ENCODE data around the gene MED15. TPM values are rescaled to one million over a fixed set of nuclear protein-coding genes. Genes with fewer than 3 reads are reported as not detected.

The MED15 gene
- total RNA-seq, 1 donor from 2014 or later: 111 TPM

DNA sequence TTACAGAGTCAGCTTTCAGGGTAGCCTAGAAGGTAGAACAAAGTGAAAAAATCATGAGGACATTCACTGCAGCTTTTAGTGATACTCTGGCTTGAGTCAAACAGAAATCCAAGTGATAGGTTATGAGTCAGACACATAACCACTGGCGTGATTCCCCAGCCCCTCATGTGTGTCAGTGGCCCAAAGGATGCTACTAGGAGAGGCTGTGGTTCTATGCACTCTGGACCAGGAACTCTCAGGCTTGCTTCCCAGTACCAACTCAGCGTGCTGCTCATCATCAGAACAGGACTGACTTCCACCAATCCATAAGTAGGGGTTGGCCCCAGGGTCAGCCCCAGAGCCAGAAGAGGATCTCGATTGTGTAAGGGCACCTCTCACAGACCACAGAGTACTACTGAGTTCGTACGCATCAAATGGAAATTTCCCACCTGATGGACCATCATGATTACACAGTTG is 116.8 kb downstream of the MED15 start:
- no peaks in the 10 kb centered on the region for H3K9me3 Mint-ChIP-seq (ENCODE audit: low read depth)
- H3K27me3 Mint-ChIP-seq (ENCODE audit: low read depth): peaks cover 16% of the 10 kb centered on the region
- TF ChIP-seq, protein P1, sequence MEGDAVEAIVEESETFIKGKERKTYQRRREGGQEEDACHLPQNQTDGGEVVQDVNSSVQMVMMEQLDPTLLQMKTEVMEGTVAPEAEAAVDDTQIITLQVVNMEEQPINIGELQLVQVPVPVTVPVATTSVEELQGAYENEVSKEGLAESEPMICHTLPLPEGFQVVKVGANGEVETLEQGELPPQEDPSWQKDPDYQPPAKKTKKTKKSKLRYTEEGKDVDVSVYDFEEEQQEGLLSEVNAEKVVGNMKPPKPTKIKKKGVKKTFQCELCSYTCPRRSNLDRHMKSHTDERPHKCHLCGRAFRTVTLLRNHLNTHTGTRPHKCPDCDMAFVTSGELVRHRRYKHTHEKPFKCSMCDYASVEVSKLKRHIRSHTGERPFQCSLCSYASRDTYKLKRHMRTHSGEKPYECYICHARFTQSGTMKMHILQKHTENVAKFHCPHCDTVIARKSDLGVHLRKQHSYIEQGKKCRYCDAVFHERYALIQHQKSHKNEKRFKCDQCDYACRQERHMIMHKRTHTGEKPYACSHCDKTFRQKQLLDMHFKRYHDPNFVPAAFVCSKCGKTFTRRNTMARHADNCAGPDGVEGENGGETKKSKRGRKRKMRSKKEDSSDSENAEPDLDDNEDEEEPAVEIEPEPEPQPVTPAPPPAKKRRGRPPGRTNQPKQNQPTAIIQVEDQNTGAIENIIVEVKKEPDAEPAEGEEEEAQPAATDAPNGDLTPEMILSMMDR (IDR thresholded peaks at IDR 0.05): no peak
- H3K4me1 Mint-ChIP-seq (ENCODE audit: low read depth): no peaks in the 10 kb centered on the region
- no peaks in the 10 kb centered on the region for H3K36me3 Mint-ChIP-seq (ENCODE audit: low read depth)
- no peak overlapping the region for H3K4me3 Mint-ChIP-seq (ENCODE audit: unreplicated experiment)
- no peak for DNase-seq (ENCODE audit: low spot score)
- H3K27ac Mint-ChIP-seq (ENCODE audit: unreplicated experiment): no peak overlapping the region

DNA sequence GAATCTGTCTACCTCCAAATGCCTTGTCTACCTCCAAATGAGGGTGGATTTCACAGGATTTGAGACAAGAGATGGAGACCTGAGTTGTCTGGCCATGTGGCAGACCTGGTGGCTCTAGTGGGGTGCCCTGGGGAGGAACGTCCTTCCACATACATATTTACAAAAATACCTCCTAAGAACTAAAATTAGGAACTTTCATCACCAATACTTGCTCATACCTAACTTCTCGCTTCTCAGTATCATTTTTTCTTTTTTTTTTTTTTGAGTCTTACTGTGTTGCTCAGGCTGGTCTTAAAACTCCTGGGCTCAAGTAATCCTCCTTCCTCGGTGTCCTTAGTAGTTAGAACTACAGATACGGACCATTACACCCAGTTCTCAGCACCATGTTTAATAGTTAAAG is 117.9 kb downstream of the MED15 start:
- Mint-ChIP-seq H3K36me3 (ENCODE audit: low read depth) (no peaks in the 10 kb centered on the region), H3K27me3 (ENCODE audit: low read depth) (peaks cover 18% of the 10 kb centered on the region), H3K9me3 (ENCODE audit: low read depth) (no peaks in the 10 kb centered on the region), H3K27ac (ENCODE audit: unreplicated experiment) (no peak overlapping the region), H3K4me1 (ENCODE audit: low read depth) (no peaks in the 10 kb centered on the region), H3K4me3 (ENCODE audit: unreplicated experiment) (no peak overlapping the region)
- TF ChIP-seq, protein P1 (IDR thresholded peaks at IDR 0.05): no peak
- no peak for DNase-seq (ENCODE audit: low spot score)

DNA sequence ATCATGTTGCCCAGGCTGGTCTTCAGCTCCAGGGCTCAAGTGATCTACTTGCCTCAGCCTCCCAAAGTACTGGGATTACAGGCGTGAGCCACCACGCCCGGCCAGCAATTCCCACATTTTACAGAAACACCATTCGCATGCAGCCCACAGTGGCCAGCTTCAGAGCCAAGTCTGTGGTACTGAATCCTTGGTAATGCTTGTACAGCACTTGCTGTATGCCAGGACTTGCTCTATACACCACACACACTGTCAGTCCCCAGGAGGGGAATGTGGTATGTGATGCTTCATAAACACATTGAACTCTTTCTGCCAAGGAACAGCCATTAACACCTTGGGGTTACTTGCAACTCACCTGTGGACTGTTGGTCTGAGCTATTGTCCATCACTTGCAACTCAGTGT is 119.4 kb downstream of the MED15 start:
- no peak overlapping the region for H3K4me3 Mint-ChIP-seq (ENCODE audit: unreplicated experiment)
- H3K36me3 Mint-ChIP-seq (ENCODE audit: low read depth): no peaks in the 10 kb centered on the region

DNA sequence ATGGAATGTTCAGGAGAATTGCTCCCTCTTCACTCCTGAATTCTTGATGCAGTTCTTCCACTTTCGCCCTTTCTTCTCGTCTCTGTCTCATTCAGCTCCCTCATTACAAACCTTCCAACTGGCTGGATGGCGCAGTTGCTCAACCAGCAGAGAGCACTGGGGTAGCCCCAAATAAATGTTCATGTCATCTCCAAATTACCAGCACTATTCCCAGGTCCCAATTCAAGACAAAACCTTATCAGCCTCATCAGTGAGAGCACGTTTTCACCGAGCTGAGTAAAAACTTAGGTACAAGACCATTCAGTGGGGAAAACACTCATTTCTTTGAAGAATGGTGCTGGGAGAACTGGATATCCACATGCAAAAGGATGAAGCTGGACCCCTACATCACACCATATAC is 120.0 kb downstream of the MED15 start:
- Mint-ChIP-seq H3K36me3 (ENCODE audit: low read depth) (no peaks in the 10 kb centered on the region), H3K9me3 (ENCODE audit: low read depth) (no peaks in the 10 kb centered on the region), H3K27me3 (ENCODE audit: low read depth) (peaks cover 18% of the 10 kb centered on the region), H3K4me1 (ENCODE audit: low read depth) (no peaks in the 10 kb centered on the region), H3K4me3 (ENCODE audit: unreplicated experiment) (no peak overlapping the region), H3K27ac (ENCODE audit: unreplicated experiment) (no peak overlapping the region)
- no peak for DNase-seq (ENCODE audit: low spot score)
- TF ChIP-seq, protein P1 (IDR thresholded peaks at IDR 0.05): no peak

More for the DNA sequence above, 119.4 kb downstream of the MED15 start:
- H3K9me3 Mint-ChIP-seq (ENCODE audit: low read depth): no peaks in the 10 kb centered on the region
- TF ChIP-seq, protein P1 (IDR thresholded peaks at IDR 0.05): no peak
- H3K27ac Mint-ChIP-seq (ENCODE audit: unreplicated experiment): no peak overlapping the region
- peaks cover 18% of the 10 kb centered on the region for H3K27me3 Mint-ChIP-seq (ENCODE audit: low read depth)
- no peaks in the 10 kb centered on the region for H3K4me1 Mint-ChIP-seq (ENCODE audit: low read depth)
- DNase-seq (ENCODE audit: low spot score): no peak

DNA sequence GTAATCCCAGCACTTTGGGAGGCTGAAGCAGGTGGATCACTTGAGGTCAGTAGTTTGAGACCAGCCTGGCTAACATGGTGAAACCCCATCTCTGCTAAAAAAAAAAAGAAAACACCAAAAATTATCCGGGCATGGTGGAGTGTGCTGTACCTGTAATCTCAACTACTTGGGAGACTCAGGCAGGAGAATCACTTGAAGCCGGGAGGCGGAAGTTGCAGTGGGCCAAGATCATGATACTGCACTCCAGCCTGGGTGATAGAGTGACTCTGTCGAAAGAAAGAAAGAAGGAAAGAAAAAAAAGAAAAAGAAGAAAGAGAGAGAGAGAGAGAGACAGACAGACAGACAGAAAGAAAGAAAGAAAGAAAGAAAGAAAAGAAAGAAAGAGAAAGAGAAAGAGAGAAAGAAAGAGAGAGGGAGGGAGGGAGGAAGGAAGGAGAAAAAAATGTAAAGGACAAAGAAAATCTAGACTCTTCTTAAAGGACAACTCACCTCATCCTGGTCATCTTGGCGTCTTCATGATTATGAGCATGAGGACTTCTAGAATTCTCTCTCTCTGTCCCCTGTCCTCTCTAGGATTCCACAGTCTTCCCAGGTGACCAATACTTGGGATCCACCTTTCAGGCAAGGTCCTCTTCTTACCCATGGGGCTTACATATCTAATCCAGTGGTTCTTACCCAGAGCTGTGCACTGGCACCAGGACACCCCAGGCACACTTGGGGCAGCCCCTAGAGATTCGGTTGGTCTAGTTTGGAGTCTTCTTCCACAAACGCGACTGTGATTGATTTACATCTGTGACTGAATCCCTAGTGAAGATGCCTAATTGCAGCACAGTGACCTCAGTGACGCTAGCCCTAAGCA is 120.9 kb downstream of the MED15 start:
- no peaks in the 10 kb centered on the region for H3K4me1 Mint-ChIP-seq (ENCODE audit: low read depth)
- TF ChIP-seq, protein P1 (IDR thresholded peaks at IDR 0.05): no peak
- no peak overlapping the region for H3K27ac Mint-ChIP-seq (ENCODE audit: unreplicated experiment)
- H3K4me3 Mint-ChIP-seq (ENCODE audit: unreplicated experiment): no peak overlapping the region
- peaks cover 18% of the 10 kb centered on the region for H3K27me3 Mint-ChIP-seq (ENCODE audit: low read depth)
- no peaks in the 10 kb centered on the region for H3K36me3 Mint-ChIP-seq (ENCODE audit: low read depth)
- no peaks in the 10 kb centered on the region for H3K9me3 Mint-ChIP-seq (ENCODE audit: low read depth)
- DNase-seq (ENCODE audit: low spot score): no peak
